K562 (cell line): ENCODE measurements around the gene GNS. TPM values are rescaled to one million over a fixed set of nuclear protein-coding genes. Genes with fewer than 3 reads are reported as not detected.

Experiments
- ATAC-seq: fragments of 200-7000 bp; cut with Tn5 transposase; 3 replicates; pipeline ENCODE4 v1.9.1; 2020; ENCODE audit warnings: moderate library complexity
- BruUV-seq: library from RNA; stranded (reverse); fragments of 400-500 nt; replicated peaks from 2 replicates; lab custom pipeline; 2021; lab: Mats Ljungman, UMichigan
- CTCF ChIA-PET: fragments of 300-600 bp; formaldehyde crosslinking; extraction: SDS; loops from one replicate; lab custom pipeline; 2021; ENCODE audit warnings: low intra/inter-chr PET ratio; lab: Yijun Ruan, JAX
- POLR2A ChIA-PET: fragments of 300-600, 350-650 bp; sonication (Branson Sonifier 250); formaldehyde crosslinking; extraction: SDS; loops from one replicate; lab custom pipeline; 2021; ENCODE audit warnings: antibody characterized with exemption, inconsistent platforms; lab: Yijun Ruan, JAX
- DNase-seq, 4 experiments: peaks; one replicate each; pipeline versions ENCODE4 v3.0.0 to v3.0.0-alpha.2; 2011 to 2018; ENCODE audit warnings: low spot score in 3 of 4, mixed read lengths in 3 of 4; ENCODE audit errors: extremely low read depth in 1 of 4
- FAIRE-seq: peaks from 2 replicates; lab custom pipeline; 2011; peaks lifted over from hg19 to GRCh38; lab: Jason Lieb, UNC
- H2AFZ ChIP-seq: 2 replicates; pipeline ENCODE4 v1.6.0; 2011; ENCODE audit warnings: low read depth, low read length, control low read depth, inconsistent platforms
- H3K27ac ChIP-seq: fragments of 200-600 bp; 3 replicates; pipeline ENCODE4 v1.8.0; 2011; ENCODE audit warnings: low read depth, mild to moderate bottlenecking, control low read depth, inconsistent platforms, low read length, moderate library complexity, mixed read lengths; ENCODE audit errors: extremely low read depth
- H3K27me3 ChIP-seq, 2 experiments: fragments of 300-600 bp in 1 of 2; 2 replicates in 1 of 2; 3 replicates in 1 of 2; pipeline versions ENCODE4 v1.6.0 to v1.8.0; 2011; ENCODE audit warnings: inconsistent platforms in 2 of 2, low read length in 2 of 2, mild to moderate bottlenecking in 1 of 2, mixed read lengths in 1 of 2, moderate library complexity in 1 of 2; ENCODE audit not compliant: control insufficient read depth in 2 of 2, insufficient read depth in 2 of 2
- H3K36me3 ChIP-seq: fragments of 300-600 bp; 3 replicates; pipeline ENCODE4 v1.8.0; 2011; ENCODE audit warnings: mild to moderate bottlenecking, low read length, inconsistent platforms; ENCODE audit not compliant: control insufficient read depth, insufficient read depth
- H3K4me1 ChIP-seq, 2 experiments: fragments of 200-600 bp in 1 of 2; replicated peaks in 1 of 2; 2 replicates in 1 of 2; 3 replicates in 1 of 2; pipeline versions ENCODE4 v1.5.1 to v1.8.0; 2011; ENCODE audit warnings: inconsistent platforms in 2 of 2, low read length in 2 of 2, mild to moderate bottlenecking in 1 of 2, mixed read lengths in 1 of 2, moderate library complexity in 1 of 2; ENCODE audit not compliant: control insufficient read depth in 2 of 2, insufficient read depth in 2 of 2
- H3K4me2 ChIP-seq: 2 replicates; pipeline ENCODE4 v1.6.1; 2011; ENCODE audit warnings: low read length, control low read depth, inconsistent platforms, mixed read lengths; ENCODE audit not compliant: insufficient read depth
- H3K4me3 ChIP-seq: fragments of 200-600 bp; sonication (generic), shearing (Covaris generic); 2 replicates; pipeline ENCODE4 v1.5.1; 2016; ENCODE audit warnings: control low read depth, inconsistent platforms
- H3K79me2 ChIP-seq: fragments of 200-600 bp; 3 replicates; pipeline ENCODE4 v1.8.0; 2011; ENCODE audit warnings: low read length, inconsistent platforms; ENCODE audit not compliant: control insufficient read depth, insufficient read depth
- H3K9ac ChIP-seq, 2 experiments: 2 replicates each; pipeline versions ENCODE4 v1.6.0 to v1.6.1; 2011; ENCODE audit warnings: low read depth in 2 of 2, low read length in 2 of 2, control low read depth in 1 of 2, inconsistent platforms in 1 of 2, mild to moderate bottlenecking in 1 of 2, mixed read lengths in 1 of 2; ENCODE audit not compliant: insufficient read depth in 1 of 2
- H3K9me1 ChIP-seq: one replicate; pipeline ENCODE4 v1.6.0; 2011; ENCODE audit warnings: inconsistent platforms, mild to moderate bottlenecking, low read length, moderate library complexity; ENCODE audit not compliant: control insufficient read depth, insufficient read depth
- H3K9me3 ChIP-seq: replicated peaks from 2 replicates; pipeline ENCODE4 v1.5.1; 2011; ENCODE audit warnings: low read depth, low read length, inconsistent platforms; ENCODE audit not compliant: control insufficient read depth, insufficient read depth
- H4K20me1 ChIP-seq: replicated peaks from 2 replicates; pipeline ENCODE4 v1.6.1; 2011; ENCODE audit warnings: low read length, inconsistent platforms, mixed read lengths; ENCODE audit not compliant: control insufficient read depth, insufficient read depth
- CEBPB ChIP-seq: fragments of 450-650 bp; IDR thresholded peaks from 2 replicates; pipeline ENCODE4 v1.6.1; 2016; ENCODE audit warnings: missing genetic modification characterization, missing compliant biosample characterization
- DPF2 ChIP-seq: fragments of 450-650 bp; IDR thresholded peaks from 2 replicates; pipeline ENCODE4 v1.6.1; 2016
- FOSL1 ChIP-seq: fragments of 200-800 bp; sonication (Bioruptor generic); conservative IDR thresholded peaks from 2 replicates; pipeline ENCODE4 v1.6.1; 2016; ENCODE audit warnings: missing genetic modification characterization, missing compliant biosample characterization
- JUND ChIP-seq, 2 experiments: IDR thresholded peaks; 2 replicates in 1 of 2; 3 replicates in 1 of 2; pipeline ENCODE4 v1.6.1; 2011; ENCODE audit warnings: borderline replicate concordance in 2 of 2, low read depth in 2 of 2, low read length in 2 of 2, improper control_type of control experiment in 1 of 2, missing biosample characterization in 1 of 2, missing genetic modification characterization in 1 of 2, missing genetic modification reagents in 1 of 2
- POLR3A ChIP-seq: IDR thresholded peaks from 2 replicates; pipeline ENCODE4 v1.6.1; 2011; ENCODE audit warnings: borderline replicate concordance, mild to moderate bottlenecking, moderate library complexity; ENCODE audit not compliant: insufficient read length, insufficient read depth; ENCODE audit errors: extremely low read depth
- RBM25 ChIP-seq: fragments of 200-400 bp; formaldehyde crosslinking; IDR thresholded peaks from 2 replicates; pipeline ENCODE4 v1.6.1; 2018; ENCODE audit warnings: low read length, low read depth, moderate library complexity; ENCODE audit not compliant: severe bottlenecking
- TCF3 ChIP-seq: sonication (generic); formaldehyde crosslinking; IDR thresholded peaks from 2 replicates; pipeline ENCODE4 v1.4.0; 2020; ENCODE audit warnings: mild to moderate bottlenecking, missing genetic modification reagents
- WGBS: fragments of 100-300 bp; shearing (Covaris generic); methylation state at CpG from one replicate; pipeline ENCODE4 v1.1.6; 2016; ENCODE audit warnings: low coverage, mixed read lengths; ENCODE audit not compliant: insufficient coverage; ENCODE audit errors: missing lambda C conversion rate; 5-methylcytosine and 5-hydroxymethylcytosine counted together
- in situ Hi-C: fragments of 300-500 bp; cut with MboI; formaldehyde crosslinking; loops from 4 replicates; pipeline ENCODE4 v1.15.0; 2018; ENCODE audit warnings: inconsistent platforms, mixed read lengths
- intact Hi-C: fragments of 100-400 bp; cut with micrococcal nuclease; formaldehyde crosslinking; loops from 2 replicates; pipeline ENCODE4 v1.14.2; 2022
- polyA plus RNA-seq, 8 experiments: library from polyadenylated mRNA; depleted of rRNA in 4 of 8; stranded (reverse) in 5 of 8; unstranded in 3 of 8; fragments of >200 nt; fragmentation: Nextera tagmentation in 2 of 8; fragmentation: Illumina TruSeq in 1 of 8; extraction: Ambion mirVana in 2 of 8; extraction: Trizol in 1 of 8; gene quantifications; 2 replicates each; pipeline versions ENCODE4 v1.2.1 to v1.2.3, GENCODE V29; 2011 to 2014; ENCODE audit warnings: inconsistent platforms in 1 of 8, missing spikeins in 1 of 8
- total RNA-seq, 7 experiments: library from RNA; depleted of rRNA in 6 of 7; stranded (reverse); fragments of >200 nt in 6 of 7; fragmentation: Illumina TruSeq in 2 of 7; extraction: Trizol in 2 of 7; gene quantifications; 2 replicates each; pipeline versions ENCODE4 v1.2.1 to v1.2.3, GENCODE V29; 2011 to 2021; ENCODE audit warnings: low replicate concordance in 1 of 7

The GNS gene
- total and polyA plus RNA-seq, 9 of the 15 experiments (the other 6 are each of a cell fraction or from before 2014, with no cell fraction given) = 4.6 to 30.3 (median 18.9) TPM

DNA sequence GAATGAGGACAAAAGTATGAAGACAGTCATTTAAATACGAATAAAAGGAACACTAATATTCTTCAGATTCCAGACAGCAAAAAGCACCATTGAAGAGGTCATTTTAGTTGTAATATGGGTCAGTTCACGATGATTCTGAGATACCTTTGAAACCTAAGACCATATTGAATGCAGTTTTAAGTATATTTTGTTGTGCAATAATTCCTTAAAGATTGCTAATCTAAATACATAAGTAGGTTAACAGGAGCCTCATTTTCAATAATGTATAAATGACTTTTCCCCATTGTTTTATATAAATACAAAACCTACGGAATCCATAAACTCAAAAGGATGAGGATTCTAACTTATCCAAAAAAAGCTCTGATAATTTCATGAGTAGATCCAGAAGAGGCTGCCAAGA is 5.8 kb downstream of the GNS start:
- 70% methylated on average over 3 of the region's 3 CpGs for WGBS
- peaks cover 2 to 4% of the 10 kb centered on the region in 2 experiments; a peak in 3 of 5 replicates for H3K4me1 ChIP-seq

GRCh38 chr12:64752833-64753238 is 6.4 kb downstream of the GNS start:
- Histone ChIP-seq H3K4me1 (peaks cover 0 to 3% of the 10 kb centered on the region in 2 experiments; a peak in 1 of 5 replicates), H4K20me1 (no peaks in the 10 kb centered on the region), H3K4me3 (no peak overlapping the region), H3K4me2 (no peak overlapping the region), H2AFZ (no peak overlapping the region), H3K27ac (no peak overlapping the region), H3K9me3 (no peaks in the 10 kb centered on the region)
- in situ Hi-C loops (no loop called here), intact Hi-C loops (no loop called here)
- CTCF ChIA-PET = no interaction called here
- TF ChIP-seq FOSL1 (tag) = peak; percentile 54
- no peak for TF ChIP-seq TCF3
- no peak for TF ChIP-seq RBM25
- TF ChIP-seq DPF2 = no peak
- no peak for TF ChIP-seq JUND (IDR thresholded peaks at IDR 0.05; ENCODE audit: borderline replicate concordance, low read depth, low read length)
- no peak for TF ChIP-seq JUND (tag; IDR thresholded peaks at IDR 0.05; ENCODE audit: borderline replicate concordance, low read depth, low read length)
- TF ChIP-seq, all 486 proteins: peak for 1
- Histone ChIP-seq H3K79me2 (peaks cover 4% of the 10 kb centered on the region; the same call in 1 of the 3 replicates), H3K9ac (no peak overlapping the region), H3K36me3 (peaks cover 13% of the 10 kb centered on the region; the same call in 2 of the 3 replicates), H3K27me3 (no peaks in the 10 kb centered on the region), H3K9me1 (no peaks in the 10 kb centered on the region)
- no TSS peak for BruUV-seq
- no peak for FAIRE-seq
- no peak for DNase-seq
- no peak for ATAC-seq
- WGBS = 79% methylated on average over 4 of the region's 4 CpGs
- POLR2A ChIA-PET = no interaction called here

More for the DNA sequence above, 5.8 kb downstream of the GNS start:
- DNase-seq (no peak), FAIRE-seq (no peak)
- POLR2A ChIA-PET = no interaction called here
- H3K4me2 ChIP-seq = no peak overlapping the region
- no TSS peak for BruUV-seq
- peak; percentile 56 for TF ChIP-seq CEBPB
- TF ChIP-seq POLR3A = no peak
- TF ChIP-seq, all 486 proteins: peak for 1
- intact Hi-C loops = no loop called here
- CTCF ChIA-PET = no interaction called here
- Histone ChIP-seq H3K27ac (no peak overlapping the region), H4K20me1 (no peaks in the 10 kb centered on the region), H3K79me2 (peaks cover 8% of the 10 kb centered on the region), H3K9me1 (no peaks in the 10 kb centered on the region), H3K4me3 (no peak overlapping the region), H3K27me3 (no peaks in the 10 kb centered on the region), H3K9ac (no peak overlapping the region), H2AFZ (no peak overlapping the region), H3K36me3 (peaks cover 13% of the 10 kb centered on the region; the same call in 2 of the 3 replicates), H3K9me3 (no peaks in the 10 kb centered on the region)
- no peak for ATAC-seq
- in situ Hi-C loops = no loop called here
